Dedifferentiated amniotic fluid mesenchymal stem cell (primary cell): ENCODE results near the gene SMIM35.

Source experiments
- DNase-seq: peaks from one replicate; pipeline ENCODE4 v3.0.0-alpha.2; 2016; ENCODE audit errors: extremely low spot score

Gene SMIM35

DNA sequence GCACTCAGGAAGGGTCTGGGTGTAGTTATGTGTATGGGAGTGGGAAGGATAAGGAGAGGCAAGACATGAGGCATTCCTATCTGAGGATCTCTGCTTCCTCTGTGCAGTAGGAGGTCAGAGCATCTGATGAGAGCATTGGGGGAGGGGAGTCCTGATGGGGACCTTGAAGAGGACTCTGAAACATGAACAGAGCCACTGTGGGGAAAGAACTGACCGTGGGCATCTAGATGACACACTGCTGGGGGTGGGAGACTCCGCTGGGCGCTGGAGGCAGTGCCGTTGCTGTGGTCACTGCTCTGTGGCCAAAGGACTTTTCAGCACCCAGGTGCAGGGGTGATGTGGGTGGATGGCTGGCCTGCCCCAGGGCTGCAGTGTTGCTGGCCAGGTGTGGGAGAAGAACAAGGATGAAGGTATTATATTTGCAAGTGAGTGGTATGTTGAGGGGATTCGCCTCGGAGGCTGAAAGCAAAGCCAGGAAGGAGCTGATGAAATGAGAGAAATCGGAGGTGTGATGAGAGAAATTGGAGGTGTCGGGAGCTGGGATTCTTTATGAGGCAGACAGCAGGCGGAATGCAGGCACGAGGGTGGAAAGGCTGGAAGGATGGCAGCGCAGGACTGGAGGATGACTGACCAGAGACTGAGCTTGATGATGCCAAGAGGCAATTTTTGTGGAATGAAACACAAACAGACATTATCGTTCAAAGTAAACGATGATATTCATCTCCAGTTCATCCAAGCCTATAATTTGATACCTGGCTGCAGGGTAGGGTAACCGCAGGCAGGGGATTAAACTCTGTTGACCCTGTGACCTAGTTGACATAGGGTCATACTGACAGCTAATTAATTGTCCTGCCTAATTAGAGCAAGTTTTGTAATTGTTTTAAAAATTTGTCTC lies 29.3 kb downstream of the SMIM35 start:
- DNase-seq, result no peak

DNA sequence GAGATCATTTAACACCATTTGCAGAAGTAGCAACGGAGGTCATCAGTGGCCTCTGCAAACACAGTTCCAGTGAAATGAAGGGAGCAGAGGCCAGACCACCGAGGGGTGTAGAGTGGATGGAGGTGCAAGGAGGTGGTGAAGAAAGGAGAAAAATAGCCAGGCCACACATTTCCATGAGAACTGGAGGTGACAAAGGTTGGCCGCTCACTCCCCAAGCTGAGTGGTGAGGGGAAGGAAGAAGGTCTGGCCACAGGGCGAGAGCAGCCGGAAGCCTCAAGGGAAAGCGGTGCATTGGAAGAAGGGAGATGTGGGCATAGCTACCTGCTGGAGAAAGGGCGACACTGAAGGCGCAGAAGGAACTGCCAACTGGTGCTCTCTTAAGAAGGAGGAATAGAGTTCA lies 30.0 kb downstream of the SMIM35 start:
- no peak for DNase-seq

DNA sequence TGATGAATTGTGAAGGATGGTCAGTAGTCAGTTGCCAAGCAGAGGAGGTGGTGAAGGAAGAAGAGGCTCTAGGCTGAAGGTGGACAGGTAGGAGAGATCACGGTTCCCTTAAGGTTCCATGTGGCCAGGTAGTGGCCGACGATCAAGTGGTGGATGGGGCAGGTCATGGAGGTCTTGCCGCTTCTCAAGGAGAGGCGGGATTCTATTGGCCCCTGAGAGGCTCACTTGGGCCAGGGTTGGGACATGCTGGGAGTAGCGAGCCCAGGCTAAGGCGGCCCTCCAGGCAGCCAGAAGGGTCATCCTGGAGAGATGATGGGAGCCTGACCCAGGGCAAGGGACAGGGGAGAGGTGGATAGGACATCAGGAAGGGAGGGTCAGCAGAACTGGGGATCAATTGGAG lies 30.8 kb downstream of the SMIM35 start:
- no peak for DNase-seq

DNA sequence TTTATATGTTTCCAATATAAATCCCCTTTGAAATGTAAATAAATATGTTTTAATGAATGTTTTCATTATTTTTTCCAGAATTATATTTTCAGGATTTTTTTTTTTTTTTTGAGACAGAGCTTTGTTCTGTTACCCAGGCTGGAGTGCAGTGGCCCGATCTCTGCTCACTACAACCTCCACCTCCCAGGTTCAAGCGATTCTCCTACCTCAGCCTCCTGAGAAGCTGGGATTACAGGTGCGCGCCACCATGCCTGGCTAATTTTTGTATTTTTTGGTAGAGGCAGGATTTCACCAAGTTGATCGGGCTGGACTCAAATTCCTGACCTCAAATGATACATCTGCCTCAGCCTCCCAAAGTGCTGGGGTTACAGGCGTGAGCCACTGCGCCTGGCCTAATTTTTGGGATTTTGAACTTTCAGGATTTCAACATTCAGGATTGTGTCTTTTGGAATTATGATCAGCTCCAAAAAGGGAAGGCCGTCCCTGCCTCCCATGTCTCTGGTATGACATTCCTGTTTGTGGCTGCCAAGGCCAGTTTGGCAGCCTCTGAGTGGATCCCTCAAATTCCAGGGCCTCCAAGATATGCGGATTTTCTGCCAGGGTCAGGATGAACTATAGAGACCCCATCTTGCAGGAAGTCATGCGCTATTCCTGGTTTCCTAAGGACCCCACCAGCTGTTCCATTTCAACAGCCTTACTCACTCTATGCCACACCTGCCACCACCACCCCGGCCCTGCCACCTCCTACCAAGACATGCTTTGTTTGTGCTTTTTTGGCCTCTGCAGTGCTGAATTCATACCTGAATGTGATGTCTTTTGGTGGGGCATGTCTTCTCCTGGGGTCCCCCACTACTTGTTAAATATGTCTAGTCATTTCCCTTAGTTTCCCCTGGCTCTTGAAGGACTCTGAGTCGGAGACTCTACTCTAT lies 31.8 kb downstream of the SMIM35 start:
- DNase-seq, result no peak

DNA sequence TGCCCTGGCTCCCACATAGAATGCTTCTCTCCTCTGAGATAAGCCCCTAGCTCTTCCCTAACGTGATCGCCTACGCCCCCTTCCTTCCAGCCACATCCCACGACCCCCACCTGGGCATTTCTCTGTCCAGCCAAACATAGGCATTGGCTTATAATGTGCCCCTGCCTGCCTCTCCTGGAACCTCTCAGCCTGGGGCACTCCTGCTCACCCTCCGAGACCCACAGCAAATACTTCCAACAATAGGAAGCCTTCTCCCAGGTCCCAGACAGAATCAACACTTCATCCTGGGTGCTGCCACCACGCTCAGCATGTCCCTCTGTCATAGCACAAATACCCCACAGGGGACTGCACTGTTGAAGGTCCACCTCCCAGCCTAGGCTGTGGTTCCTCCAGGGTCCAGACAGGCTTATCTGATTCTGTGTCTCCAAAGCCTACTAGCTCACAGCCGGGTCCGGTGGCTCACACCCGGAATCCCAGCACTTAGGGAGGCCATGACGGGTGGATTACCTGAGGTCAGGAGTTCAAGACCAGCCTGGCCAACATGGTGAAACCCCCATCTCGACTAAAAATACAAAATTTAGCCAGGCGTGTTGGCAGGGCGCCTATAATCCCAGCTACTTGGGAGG lies 34.1 kb downstream of the SMIM35 start:
- no peak for DNase-seq

DNA sequence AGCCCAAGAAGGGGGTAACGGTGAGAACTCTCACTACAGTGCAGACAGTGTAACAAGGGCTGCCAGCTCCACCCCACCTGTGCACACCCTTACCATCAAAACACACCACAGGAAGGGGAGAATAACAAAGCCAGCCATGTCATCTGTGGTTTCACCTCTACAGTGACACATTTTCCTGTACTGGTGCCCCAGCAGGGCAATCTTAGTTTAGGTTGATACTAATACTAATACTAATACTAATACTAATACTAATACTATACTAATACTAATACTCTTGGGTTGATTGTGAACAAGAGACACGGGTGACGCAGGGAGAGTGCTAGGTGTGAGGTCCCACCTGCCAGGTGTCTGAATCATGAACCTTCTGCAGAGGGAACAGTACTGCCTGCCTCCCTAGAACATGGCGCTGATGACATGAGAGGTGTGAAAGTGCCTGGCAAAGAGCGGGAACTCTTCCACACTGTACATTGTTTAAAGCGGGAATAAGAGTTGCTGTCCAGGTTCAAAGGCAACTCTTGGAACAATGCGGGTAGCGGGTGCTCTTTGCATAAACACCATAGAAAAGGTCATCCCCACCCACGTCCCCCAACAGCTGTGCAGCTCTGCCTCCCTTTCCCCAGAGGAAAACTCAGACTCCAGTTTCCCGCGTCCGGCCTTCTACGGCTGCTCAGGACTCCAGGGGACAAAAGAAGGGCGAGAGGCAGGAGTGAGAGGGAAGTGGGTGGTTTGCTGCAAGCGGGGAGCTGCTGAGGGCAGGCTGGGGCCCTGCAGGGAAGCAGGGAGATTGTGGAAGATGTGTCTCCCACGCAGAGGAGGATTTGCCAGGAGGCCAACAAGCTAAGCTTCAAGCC lies 34.9 kb downstream of the SMIM35 start:
- no peak for DNase-seq

DNA sequence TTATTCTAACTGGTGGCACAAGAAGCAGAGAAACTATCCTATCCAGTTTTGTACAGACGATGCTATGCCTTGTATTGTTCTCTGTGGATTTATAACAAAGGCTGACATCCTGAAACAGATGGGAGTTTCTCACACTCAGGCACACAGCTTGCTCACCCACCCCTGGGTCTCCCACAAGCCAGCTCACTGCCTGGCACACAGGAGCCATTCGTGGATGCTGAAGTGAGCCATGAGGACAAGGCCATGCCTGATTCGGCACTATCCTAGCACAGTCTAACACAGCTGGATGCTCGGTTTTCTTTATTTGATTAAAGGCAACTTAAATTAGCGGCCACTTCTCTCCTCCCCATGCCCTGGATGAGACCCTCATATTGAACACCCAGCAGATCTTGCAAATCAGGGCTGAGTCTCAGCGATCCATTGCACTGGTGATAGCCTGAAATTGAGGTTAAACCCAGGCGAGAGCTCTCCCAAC lies 35.6 kb downstream of the SMIM35 start:
- no peak for DNase-seq

DNA sequence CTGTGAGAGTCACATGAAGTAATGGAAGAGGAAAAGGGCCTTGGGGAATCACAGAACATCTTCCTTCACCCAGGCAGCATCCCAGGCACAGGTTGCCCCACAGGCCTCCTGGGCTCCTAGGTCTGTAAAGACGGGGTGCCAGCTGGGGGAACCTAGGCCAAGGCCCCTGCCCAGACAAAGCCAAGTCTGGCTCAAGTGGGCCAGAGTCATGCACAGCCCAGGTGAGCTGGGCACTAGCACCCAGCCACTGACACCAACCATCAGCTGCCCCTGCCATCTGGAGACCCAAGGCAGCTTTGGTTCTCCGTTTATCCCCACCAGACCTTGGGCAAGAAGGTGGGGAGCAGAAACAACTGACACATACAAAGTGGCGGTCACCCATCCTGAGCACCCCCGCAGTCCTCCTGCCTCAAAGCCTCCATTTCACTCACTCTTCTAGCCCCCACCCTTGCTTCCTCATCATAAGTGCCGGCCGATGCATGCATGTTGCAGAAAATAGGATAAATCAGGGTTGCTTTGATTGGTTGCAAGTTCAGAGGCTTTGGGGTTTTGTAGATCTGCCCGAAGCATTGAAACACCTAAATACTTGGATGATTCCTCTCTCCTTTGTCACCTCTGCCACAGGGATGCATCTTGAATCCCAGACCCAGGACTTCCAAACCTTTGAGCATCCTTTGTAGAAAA lies 36.4 kb downstream of the SMIM35 start:
- no peak for DNase-seq

DNA sequence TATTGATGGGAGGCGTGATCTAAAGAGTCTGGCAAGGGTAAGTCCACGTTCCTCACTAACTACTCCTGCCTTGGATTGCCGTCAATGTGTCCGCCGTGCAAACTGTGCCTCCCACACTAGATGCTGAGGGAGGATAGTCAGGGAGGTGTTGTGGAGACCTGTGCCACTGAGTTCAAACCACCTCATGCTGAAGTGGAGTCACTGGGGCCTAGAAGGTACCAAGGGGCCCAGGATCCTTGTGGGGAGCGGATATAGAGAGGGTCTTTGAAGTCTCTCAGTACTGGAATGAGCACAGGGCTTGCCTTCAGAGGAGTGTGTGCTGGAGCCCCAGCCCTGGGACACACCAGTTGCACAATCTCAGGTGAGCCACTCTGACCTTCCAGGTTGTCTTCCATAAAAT lies 37.0 kb downstream of the SMIM35 start:
- no peak for DNase-seq

- DNase-seq, result no peak
These were observed 38.0 kb downstream of the SMIM35 start for GRCh38 chr11:118048472-118049370.

DNA sequence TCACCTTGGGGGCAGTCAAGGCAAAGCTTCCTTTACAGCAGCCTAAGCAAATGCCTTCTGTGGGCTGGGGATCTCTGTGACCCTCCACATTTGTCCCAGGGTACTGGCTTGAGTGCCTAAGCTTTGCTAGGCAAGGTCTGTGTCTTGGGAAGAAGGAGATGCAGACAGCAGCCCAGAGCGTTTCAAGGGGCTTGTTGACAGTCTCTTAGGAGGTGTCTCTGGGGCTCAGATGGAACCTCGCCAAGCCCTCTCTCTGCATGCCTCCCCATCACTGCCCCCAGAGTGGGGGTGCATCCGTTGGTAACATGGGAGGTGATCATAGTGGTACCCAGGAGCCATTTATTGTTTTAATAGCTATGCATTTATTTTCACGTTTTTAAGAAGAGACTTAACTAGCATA lies 39.0 kb downstream of the SMIM35 start:
- no peak for DNase-seq

- DNase-seq, result no peak
These were observed 39.6 kb downstream of the SMIM35 start for GRCh38 chr11:118046964-118047700.

- no peak for DNase-seq
These were observed 40.5 kb downstream of the SMIM35 start for GRCh38 chr11:118046051-118046963.

DNA sequence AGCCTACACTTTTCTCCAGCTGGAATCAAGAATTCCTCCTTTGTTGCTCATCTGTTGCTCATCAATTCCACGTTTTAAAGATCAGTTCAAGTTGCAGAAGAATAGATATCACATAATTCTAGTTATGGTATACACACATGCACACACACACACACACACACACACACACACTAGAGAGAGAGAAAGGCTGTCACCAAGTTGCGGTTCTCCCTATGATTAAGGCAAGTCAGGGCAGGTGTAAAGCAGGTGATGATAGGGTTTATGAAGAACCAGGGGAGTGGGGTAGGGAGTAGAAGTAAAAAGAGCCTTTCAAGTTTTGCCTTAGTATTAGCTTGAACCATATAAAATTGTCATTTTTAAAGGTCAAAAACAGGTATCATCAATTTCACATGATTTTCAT lies 41.6 kb downstream of the SMIM35 start:
- DNase-seq, result no peak

- DNase-seq, result no peak
These were observed 44.0 kb downstream of the SMIM35 start for GRCh38 chr11:118042796-118043195.

DNA sequence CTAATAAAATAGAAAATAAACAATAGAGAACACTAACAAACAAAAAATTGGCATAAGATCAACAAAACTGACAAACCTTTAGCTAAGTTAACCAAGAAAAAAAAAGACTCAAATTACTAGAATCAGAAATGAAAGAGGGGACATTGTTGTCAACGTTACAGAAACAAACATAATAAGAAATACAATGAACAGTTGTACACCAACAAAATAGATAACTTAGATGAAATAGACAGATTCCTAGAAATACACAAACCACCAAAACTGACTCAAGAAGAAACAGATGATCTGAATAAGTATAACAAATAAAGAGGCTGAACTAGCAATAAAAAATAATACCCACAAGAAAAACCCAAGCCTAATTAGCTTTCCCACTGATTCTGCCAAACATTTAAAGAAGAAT lies 44.6 kb downstream of the SMIM35 start:
- DNase-seq, result no peak

DNA sequence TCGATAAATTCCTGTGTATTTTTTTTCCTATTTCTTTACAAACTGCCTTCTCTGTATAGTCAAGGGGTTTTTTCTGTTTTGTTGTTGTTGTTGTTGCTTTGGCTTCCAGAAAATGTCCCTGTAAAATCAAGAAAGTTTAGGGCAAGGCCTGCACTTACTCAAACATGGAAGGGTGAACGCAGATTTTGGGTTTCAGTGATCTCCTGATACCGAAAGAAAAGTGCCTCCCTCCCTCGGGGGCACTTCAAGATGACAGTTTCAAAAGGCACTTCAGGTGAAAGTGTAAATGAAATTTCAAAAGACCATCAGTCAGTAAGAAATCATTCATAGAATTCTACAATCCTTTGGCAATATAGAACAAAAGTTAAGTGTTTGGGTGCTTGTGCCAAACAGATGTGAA lies 53.3 kb downstream of the SMIM35 start:
- no peak for DNase-seq

GRCh38 chr11:118028626-118029025 lies 58.1 kb downstream of the SMIM35 start:
- DNase-seq, result no peak
